ENCODE data around the gene OR4B1.

DNA sequence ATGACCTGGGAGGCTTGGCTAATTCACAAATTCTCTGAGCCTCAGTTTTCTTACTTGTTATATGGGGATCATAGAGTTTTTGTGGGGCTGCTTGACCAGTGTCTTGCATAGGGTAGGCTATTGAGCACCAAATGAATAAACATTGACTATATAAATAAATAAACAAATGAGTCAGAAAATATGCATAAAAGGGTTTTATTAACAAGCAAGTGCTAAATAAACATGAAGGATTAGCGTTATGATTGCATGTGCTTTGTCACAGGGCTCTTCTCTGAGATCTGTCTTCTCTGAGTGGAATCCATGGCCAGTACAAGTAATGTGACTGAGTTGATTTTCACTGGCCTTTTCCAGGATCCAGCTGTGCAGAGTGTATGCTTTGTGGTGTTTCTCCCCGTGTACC, at the start of gene OR4B1:
- TF ChIP-seq EZH2 (IDR thresholded peaks at IDR 0.05) (no peak), FOXP2 (optimal IDR thresholded peaks at IDR 0.05; ENCODE audit: control extremely low read depth, extremely low read length, insufficient read depth) (no peak)

Measured in SK-N-MC (cell line).